Measurements from ENCODE around the gene DLG1.

DNA sequence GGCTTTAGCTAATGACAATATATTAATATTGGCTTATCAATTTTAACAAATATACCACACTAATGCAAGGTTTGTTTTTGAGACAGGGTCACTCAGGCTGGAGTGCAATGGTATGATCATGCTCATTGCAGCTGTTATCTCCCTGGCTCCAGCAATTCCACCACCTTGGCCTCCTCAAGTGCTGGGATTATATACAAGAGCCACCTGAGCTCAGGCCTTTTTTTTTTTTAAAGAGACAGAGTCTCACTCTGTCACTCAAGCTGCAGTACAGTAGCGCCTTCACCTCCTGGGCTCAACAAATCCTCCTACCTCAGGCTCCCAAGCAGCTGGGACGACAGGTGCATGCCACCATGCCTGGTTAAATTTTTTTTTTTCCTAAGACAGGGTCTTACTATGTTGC lies 11.7 kb downstream of the DLG1 start:
- TF ChIP-seq GTF2E2 (tag; IDR thresholded peaks at IDR 0.05): no peak
- TF ChIP-seq MAX (CRISPR knock-in tag; IDR thresholded peaks at IDR 0.05): no peak
- TF ChIP-seq ZC3H11A (IDR thresholded peaks at IDR 0.05; ENCODE audit: low read depth, low read length): no peak
- no peak for TF ChIP-seq BRF1 (IDR thresholded peaks at IDR 0.05; ENCODE audit: borderline replicate concordance, extremely low read depth, insufficient read length)
- no peak for TF ChIP-seq THRA (IDR thresholded peaks at IDR 0.05)
- TF ChIP-seq CTCF (IDR thresholded peaks at IDR 0.05 in 2 of 3, conservative IDR thresholded peaks at IDR 0.05 in 1 of 3; ENCODE audit: insufficient read depth in 2 of 3, low read depth in 1 of 3, low read length in 3 of 3): no peak
- no peak for TF ChIP-seq CBX5 (IDR thresholded peaks at IDR 0.05; ENCODE audit: borderline replicate concordance, low read depth)
- TF ChIP-seq, protein P1, sequence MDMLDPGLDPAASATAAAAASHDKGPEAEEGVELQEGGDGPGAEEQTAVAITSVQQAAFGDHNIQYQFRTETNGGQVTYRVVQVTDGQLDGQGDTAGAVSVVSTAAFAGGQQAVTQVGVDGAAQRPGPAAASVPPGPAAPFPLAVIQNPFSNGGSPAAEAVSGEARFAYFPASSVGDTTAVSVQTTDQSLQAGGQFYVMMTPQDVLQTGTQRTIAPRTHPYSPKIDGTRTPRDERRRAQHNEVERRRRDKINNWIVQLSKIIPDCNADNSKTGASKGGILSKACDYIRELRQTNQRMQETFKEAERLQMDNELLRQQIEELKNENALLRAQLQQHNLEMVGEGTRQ (CRISPR knock-in tag; IDR thresholded peaks at IDR 0.05): no peak
- TF ChIP-seq MLLT1 (IDR thresholded peaks at IDR 0.05): no peak
- no peak for TF ChIP-seq SMAD1 (IDR thresholded peaks at IDR 0.05; ENCODE audit: low read depth, low read length, partially characterized antibody)
